Body of pancreas (tissue), 4 donors: ENCODE results near the gene ADGRV1. TPM values are rescaled to one million over a fixed set of nuclear protein-coding genes. Genes with fewer than 3 reads are reported as not detected.
A peak's percentile ranks its signal among the peaks of the same experiment; 100 is the strongest.

Source experiments
- ATAC-seq: fragments of 150-250 bp; one replicate; pipeline ENCODE4 v1.9.1; 2016
- DNase-seq, 4 donors: peaks; one replicate each; pipeline ENCODE4 v3.0.0-alpha.2; 2019
- H3K27ac ChIP-seq, 4 donors: fragments of 200-600 bp; sonication (generic); 1 replicate in 3 of 4; 2 replicates in 1 of 4; pipeline versions ENCODE4 v1.5.1 to v1.6.1; 2016 to 2019; ENCODE audit warnings: mild to moderate bottlenecking in 1 of 4, mixed read lengths in 1 of 4, moderate library complexity in 1 of 4
- H3K27me3 ChIP-seq, 2 donors: fragments of 200-600 bp; sonication (generic); one replicate each; pipeline ENCODE4 v1.6.0; 2016; ENCODE audit warnings: mild to moderate bottlenecking in 1 of 2
- H3K36me3 ChIP-seq, 2 donors: fragments of 200-600 bp; sonication (generic); replicated peaks in 1 of 2; 2 replicates each; pipeline ENCODE4 v1.5.1; 2016; ENCODE audit warnings: low read depth in 2 of 2; ENCODE audit not compliant: insufficient read depth in 1 of 2
- H3K4me1 ChIP-seq: fragments of 200-600 bp; sonication (generic); one replicate; pipeline ENCODE4 v1.6.0; 2016
- H3K4me3 ChIP-seq, 2 donors: fragments of 200-600 bp; sonication (generic); 1 replicate in 1 of 2; 2 replicates in 1 of 2; pipeline ENCODE4 v1.5.1; 2016 to 2019
- H3K9me3 ChIP-seq, 3 donors: fragments of 200-600 bp; sonication (generic); 1 replicate in 2 of 3; 2 replicates in 1 of 3; pipeline ENCODE4 v1.5.1; 2016
- POLR2A ChIP-seq, 3 donors: fragments of 450-650 bp; IDR thresholded peaks; one replicate each; pipeline ENCODE4 v1.6.1; 2016; ENCODE audit warnings: antibody characterized with exemption in 3 of 3, mild to moderate bottlenecking in 2 of 3
- WGBS, 2 donors: methylation state at CpG; one replicate each; pipeline ENCODE4 v1.1.5; 2017; 5-methylcytosine and 5-hydroxymethylcytosine counted together
- intact Hi-C: fragments of 100-400 bp; cut with DNase I; formaldehyde crosslinking; loops from one replicate; pipeline ENCODE4 v1.15.1; 2023
- total RNA-seq, 2 donors: library from RNA; depleted of rRNA; stranded (reverse); fragments of >200 nt; gene quantifications; one replicate each; pipeline ENCODE4 v1.1.0, GENCODE V29; 2016
- TF ChIP-seq, protein P1 (sequence below), 7 experiments: fragments of 450-650 bp in 4 of 7; fragments of 200-600 bp in 3 of 7; sonication (generic) in 3 of 7; IDR thresholded peaks; one replicate each; pipeline ENCODE4 v1.5.1; 2016 to 2019; ENCODE audit warnings: antibody characterized with exemption in 7 of 7

ADGRV1 gene
- total RNA-seq, 2 donors from 2014 or later: 19.2 to 21.4 TPM

DNA sequence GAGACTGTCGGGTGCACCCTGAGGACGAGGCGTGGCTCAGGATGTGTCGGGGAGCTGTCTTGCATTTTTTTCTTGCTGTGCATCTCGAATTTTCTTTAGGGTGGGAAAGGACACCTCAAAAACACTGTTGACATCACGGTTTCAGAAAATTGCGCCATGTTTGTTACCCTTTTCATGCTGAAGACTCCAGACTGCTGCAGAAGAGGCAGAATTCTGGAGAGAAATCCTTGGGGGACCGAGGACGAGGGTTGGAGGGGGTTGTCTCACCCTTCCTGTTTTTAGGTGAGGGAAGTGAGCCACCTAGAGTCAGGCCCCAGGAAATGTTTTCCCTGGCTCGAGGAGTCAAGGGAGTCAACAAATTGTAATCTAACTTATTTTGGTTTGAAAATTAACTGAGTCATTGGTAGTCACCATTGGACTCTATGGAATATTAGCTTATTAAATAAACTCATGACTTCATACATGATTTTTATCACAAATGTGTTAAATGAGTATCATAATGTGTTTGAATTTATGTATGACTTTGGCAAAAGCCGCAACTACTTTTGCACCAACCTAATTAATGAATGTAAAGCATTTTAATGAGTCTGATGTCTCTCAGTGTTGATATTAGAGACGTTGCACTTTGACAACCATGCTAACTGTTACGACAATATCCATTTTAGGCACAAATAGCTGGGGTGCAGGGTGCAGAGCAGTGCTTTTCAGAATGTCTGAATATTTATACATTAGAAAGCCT, 28.5 kb upstream of the ADGRV1 start:
- no peaks in the 10 kb centered on the region for H3K27me3 ChIP-seq
- H3K36me3 ChIP-seq: no peaks in the 10 kb centered on the region
- intact Hi-C loops: loop anchor here (10.0 kb wide), 1 partner anchor 95 kb away; no protein-coding TSS in a partner anchor
- DNase-seq (peak; percentile 72 to 81 (median 75)), ATAC-seq (peak; percentile 76)
- 2 to 3% methylated on average over 13 of the region's 13 CpGs for WGBS, 2 donors
- H3K4me1 ChIP-seq: peaks cover 31% of the 10 kb centered on the region
- TF ChIP-seq, protein P1, sequence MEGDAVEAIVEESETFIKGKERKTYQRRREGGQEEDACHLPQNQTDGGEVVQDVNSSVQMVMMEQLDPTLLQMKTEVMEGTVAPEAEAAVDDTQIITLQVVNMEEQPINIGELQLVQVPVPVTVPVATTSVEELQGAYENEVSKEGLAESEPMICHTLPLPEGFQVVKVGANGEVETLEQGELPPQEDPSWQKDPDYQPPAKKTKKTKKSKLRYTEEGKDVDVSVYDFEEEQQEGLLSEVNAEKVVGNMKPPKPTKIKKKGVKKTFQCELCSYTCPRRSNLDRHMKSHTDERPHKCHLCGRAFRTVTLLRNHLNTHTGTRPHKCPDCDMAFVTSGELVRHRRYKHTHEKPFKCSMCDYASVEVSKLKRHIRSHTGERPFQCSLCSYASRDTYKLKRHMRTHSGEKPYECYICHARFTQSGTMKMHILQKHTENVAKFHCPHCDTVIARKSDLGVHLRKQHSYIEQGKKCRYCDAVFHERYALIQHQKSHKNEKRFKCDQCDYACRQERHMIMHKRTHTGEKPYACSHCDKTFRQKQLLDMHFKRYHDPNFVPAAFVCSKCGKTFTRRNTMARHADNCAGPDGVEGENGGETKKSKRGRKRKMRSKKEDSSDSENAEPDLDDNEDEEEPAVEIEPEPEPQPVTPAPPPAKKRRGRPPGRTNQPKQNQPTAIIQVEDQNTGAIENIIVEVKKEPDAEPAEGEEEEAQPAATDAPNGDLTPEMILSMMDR (IDR thresholded peaks at IDR 0.05): peak; percentile 29 to 87 (median 73)
- no peak for TF ChIP-seq POLR2A (IDR thresholded peaks at IDR 0.05)
- H3K4me3 ChIP-seq: peak overlapping the region; percentile 87 to 91
- no peaks in the 10 kb centered on the region for H3K9me3 ChIP-seq
- H3K27ac ChIP-seq: peak overlapping the region; percentile 76 to 94 (median 89)

DNA sequence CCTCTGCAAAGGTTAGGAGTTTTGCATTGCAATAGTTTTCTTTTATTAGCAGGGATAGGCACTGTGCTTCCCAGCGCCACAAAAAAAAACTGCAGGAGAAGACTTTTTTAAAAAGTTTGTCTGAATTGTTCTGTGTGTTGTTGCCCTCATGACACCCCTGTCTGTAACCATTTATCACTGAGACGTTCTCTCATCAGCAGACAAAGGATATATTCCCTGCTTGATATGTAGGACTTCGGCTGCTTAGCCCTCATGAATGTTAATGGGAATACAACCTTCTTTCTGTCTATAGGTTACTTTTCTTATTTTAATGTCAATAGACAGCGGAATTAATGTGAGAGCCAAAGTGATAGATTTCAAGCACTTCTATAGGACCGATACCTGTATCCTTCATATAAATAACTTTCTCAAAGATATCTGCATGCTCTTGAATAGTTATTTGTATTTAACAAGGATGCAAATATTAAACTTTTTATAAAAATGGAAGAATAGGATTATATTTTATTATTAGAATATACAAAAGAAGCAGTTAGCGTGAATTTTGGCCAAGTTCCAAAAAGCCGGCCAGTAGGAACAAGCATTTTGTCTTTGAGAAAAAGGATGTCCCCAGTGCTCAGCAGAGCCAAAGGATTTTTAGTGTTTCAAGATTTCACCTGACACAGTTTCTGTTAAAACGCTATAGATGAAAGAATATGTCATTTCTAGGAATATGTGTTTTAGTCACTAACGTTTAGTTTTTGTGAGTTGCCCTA, 27.7 kb upstream of the ADGRV1 start:
- TF ChIP-seq, protein P1 (IDR thresholded peaks at IDR 0.05): no peak
- TF ChIP-seq POLR2A (IDR thresholded peaks at IDR 0.05): no peak
- no peaks in the 10 kb centered on the region for H3K27me3 ChIP-seq
- intact Hi-C loops: loop anchor here (10.0 kb wide), 1 partner anchor 96 kb away; no protein-coding TSS in a partner anchor
- H3K36me3 ChIP-seq: no peaks in the 10 kb centered on the region
- DNase-seq (peak in 3 of 4 donors; percentile 4 to 22 (median 17)), ATAC-seq (no peak)
- H3K4me3 ChIP-seq: no peak overlapping the region
- 35 to 38% methylated on average over 9 of the region's 9 CpGs for WGBS, 2 donors
- peaks cover 31% of the 10 kb centered on the region for H3K4me1 ChIP-seq
- no peaks in the 10 kb centered on the region for H3K9me3 ChIP-seq
- no peak overlapping the region for H3K27ac ChIP-seq

DNA sequence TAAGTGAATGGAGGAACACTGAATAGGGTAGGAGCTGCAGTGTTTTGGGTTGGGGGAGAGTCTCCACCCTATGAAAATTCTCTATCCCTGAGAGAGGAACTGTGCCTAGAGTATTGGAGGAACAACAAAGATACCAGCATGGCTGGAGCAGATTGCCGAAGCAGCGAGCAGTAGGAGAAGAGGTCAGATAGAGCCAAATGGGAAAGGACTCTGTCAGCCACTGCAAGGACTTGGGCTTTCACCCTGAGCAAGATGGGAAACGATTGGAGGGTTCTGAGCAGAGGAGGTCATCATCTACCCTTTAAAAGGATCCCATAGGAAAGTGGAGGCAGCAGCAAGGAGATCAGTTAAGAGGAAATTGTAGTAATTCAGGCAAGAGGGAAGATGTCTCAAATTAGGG, 24.8 kb upstream of the ADGRV1 start:
- intact Hi-C loops: loop anchor here (10.0 kb wide), 1 partner anchor 99 kb away; no protein-coding TSS in a partner anchor
- Histone ChIP-seq H3K27me3 (no peaks in the 10 kb centered on the region), H3K27ac (no peak overlapping the region), H3K36me3 (no peaks in the 10 kb centered on the region), H3K4me1 (peaks cover 6% of the 10 kb centered on the region), H3K4me3 (no peak overlapping the region), H3K9me3 (no peaks in the 10 kb centered on the region)
- ATAC-seq (no peak), DNase-seq (no peak)
- TF ChIP-seq, protein P1 (IDR thresholded peaks at IDR 0.05): no peak
- TF ChIP-seq POLR2A (IDR thresholded peaks at IDR 0.05): no peak
- WGBS, 2 donors: 69 to 75% methylated on average over 3 of the region's 3 CpGs

DNA sequence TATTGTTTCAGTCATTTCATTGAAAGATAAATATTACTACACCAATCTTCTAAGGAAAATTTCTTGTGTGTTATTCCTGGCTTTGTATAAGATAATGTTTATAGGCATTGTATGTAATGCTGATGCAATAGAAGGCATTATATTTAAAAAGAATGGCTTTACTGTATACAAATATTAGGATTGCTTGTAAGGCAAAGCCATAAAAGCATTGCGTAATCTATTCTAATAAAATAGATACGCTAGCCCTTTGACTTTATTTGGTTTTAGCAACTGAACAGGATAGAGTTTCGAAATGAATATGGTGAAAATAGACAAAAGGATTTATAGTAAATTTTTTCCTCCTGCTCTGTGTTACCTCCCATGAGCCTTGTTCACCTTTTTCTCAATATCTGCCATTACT, 23.7 kb upstream of the ADGRV1 start:
- H3K27ac ChIP-seq: no peak overlapping the region
- no peak overlapping the region for H3K4me3 ChIP-seq
- no peak for DNase-seq
- no peak for ATAC-seq
- no peaks in the 10 kb centered on the region for H3K9me3 ChIP-seq
- intact Hi-C loops: loop anchor here (10.0 kb wide), 1 partner anchor 100 kb away; no protein-coding TSS in a partner anchor
- H3K4me1 ChIP-seq: peaks cover 6% of the 10 kb centered on the region
- TF ChIP-seq POLR2A (IDR thresholded peaks at IDR 0.05): no peak
- TF ChIP-seq, protein P1 (IDR thresholded peaks at IDR 0.05): no peak
- no peaks in the 10 kb centered on the region for H3K36me3 ChIP-seq
- H3K27me3 ChIP-seq: no peaks in the 10 kb centered on the region
- WGBS, 2 donors: 72 to 78% methylated on average over 3 of the region's 3 CpGs
